HT1080 (cell line): ENCODE results near the gene IMPACT. TPM values are rescaled to one million over a fixed set of nuclear protein-coding genes. Genes with fewer than 3 reads are reported as not detected.

Experiments
- DNase-seq: peaks from one replicate; pipeline ENCODE4 v3.0.0-alpha.2; 2015; ENCODE audit warnings: low read depth
- total RNA-seq: library from RNA; depleted of rRNA; stranded (reverse); fragments of >200 nt; shearing (Covaris generic); gene quantifications from 2 replicates; pipeline ENCODE4 v1.2.3, GENCODE V29; 2014

IMPACT gene
- total RNA-seq, 1 experiment from 2014 or later, result 25.1 TPM

DNA sequence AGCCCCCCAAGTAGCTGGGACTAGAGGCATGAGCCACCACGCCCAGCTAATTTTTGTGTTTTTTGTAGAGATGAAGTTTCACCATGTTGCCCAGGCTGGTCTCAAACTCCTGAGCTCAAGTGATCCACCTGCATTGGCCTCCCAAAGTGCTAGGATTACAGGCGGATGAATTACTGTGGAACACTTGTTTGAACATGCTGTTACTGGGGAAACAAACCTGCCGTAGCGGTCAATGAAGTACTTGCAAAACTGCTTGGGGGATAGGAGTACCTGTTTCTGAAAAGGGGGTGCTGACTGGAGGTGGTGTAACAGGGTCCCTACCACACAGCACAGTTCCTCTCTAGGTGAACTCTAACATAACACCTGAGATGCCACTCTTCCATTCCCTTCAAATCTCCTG, 5.9 kb upstream of the IMPACT start:
- no peak for DNase-seq

DNA sequence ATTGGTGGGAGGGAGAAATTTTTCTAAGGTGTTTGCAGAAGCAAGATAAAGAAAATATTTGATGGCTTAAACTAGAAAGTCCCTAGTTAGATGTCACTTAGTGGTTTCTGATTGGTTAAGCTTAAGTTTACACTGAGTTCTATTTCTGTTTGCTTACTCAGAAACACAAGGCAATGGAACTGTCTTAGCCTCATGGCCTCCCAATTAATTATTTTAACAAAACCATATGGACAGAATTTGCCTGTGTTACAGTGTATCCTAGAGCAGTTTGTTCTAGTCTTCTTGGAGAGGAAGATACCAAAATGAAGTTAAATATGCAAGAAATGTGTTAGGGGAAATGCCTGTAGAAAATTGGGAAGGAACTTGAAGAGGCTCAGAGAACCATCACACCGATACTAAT, 4.6 kb upstream of the IMPACT start:
- DNase-seq, result no peak

DNA sequence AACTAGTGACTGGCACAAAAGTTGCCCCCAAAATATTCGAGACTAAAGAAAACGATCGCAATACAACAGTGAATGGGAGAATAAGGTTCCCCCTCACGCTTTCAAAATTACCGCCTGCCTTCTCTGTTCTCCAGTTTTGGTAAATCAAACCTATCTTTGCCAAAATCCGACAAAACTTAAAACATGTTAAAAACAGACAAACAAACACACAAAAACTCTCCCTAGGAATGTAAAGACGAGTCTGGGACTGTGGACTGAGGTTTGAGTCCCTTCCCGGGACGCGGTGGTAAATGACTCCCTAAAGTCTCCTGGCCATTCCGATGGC, 435 bp upstream of the IMPACT start:
- no peak for DNase-seq

DNA sequence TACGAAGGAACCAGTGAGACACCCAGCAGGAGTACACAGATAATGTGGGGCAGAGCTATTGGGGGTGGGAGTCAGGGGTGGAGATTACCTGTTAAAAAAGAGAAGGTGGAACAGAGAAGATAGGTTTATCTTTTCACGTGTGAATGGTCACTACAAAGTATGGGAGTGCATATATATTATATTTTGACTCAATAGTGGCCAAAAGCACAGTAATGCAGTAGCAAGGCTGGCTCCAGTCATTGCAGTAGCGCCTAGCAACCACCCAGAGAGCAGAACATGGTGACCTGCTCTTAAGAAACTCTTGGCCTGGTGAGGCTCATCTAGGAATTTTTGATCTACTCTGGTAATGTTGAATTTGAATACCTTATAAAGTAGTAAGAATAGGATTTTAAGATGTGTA, 1.0 kb downstream of the IMPACT start:
- DNase-seq, result peak; percentile 12

DNA sequence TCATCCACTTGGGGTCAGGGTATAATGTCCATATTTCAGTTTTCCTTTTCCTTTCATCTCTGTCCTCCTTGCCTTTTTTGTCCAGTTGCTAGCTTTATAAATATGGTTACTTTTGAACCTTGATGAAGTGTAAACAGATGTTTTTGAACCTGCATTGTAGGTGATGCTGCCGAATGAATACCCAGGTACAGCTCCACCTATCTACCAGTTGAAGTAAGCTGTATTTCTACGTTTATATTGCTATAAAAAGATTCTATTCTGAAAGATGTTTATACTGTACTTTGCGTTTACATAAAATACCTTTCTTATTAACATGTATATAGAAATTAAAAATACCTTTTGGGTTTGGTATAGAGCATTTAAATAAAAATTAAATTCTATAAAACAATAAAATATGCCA, 2.2 kb downstream of the IMPACT start:
- no peak for DNase-seq

DNA sequence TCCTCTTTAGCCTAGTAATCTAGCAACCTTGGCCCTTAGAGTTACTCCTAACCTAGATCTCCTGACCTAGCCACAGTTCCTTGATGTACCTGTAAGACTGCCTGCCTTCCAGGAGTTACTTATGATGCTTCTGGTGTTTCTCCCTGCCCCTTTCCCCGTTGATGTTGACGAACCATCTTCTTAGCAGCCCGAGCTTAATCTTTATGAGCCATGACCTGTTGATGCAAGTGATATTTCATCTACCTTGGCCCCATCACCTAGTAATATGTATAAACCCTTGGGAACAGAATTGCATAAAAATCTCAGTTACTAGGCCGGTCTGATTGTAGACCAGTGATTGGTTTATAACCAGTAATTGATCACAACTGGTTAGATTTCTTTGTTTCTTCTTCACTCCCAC, 2.7 kb downstream of the IMPACT start:
- DNase-seq, result no peak

DNA sequence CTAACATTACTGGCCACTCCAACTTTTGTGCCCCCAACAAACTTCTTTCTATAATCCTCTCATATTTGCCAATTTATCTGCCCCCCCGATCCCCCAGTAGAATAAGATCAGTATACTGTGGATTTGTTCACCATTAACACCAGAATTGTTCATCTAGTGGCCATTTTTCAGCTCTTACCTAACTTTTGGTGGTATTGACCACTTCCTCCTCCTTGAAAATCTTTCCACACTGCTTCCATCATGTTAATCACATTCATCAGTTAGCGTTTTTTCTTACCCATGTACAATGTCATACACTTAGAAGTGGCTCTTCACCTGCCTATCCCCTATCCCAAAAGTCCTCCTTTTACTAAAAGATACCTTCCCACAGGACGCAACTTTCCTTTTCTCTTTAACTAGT, 6.1 kb downstream of the IMPACT start:
- no peak for DNase-seq

DNA sequence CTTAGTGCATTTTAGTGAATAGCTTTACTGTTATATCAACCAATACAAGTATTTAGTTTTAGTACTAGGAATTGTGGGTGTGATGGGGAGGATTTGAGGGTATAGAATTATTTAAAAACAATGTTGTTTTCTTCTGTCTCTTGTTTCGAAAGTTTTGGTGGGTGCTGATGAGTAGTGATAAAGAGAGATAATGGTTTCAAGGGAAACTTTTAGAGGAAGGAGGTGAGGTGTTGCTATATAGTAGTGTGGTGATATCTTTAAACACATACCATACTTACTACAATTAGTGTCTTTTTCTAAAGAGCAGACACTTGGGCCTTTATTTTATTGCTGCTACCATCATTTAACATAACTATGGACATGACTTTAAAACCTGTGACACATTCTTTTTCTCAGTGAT, 10.5 kb downstream of the IMPACT start:
- no peak for DNase-seq

DNA sequence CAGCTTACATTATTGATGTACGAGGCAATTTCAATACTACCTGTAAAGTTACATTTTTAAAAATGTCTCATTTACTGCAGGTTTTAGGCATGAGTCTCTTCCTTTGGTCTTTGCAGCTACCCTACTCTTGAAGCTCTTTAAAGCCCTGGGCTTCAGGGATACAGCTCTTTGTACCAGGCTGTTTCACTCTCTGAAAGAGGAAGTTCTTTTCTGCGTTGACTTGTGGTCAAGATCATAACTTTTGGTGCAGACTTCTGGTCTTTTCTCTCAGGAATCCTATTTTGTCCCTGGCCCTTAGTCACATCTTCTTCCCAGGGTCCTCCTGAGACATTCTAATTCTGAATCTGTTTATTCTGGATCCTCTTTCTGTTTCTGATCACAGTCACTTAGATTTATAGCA, 17.4 kb downstream of the IMPACT start:
- no peak for DNase-seq

DNA sequence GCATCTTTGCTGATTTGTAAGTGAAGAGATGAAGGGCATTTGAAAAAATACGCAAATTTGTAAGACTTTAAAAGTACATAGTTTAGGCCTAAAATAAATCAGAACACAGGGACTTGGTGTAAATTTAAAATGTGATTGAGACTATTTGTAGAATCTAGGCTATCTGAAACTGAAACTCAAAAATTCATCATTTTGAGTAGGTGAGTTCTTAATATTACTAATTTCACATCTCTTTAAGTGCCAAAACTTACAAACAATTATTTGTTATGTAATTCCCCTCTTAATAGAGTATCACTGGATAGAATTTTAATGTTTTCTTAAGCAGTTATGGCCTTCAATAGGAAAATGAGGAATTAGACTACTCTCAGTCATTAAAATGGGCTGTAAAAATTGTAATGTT, 20.0 kb downstream of the IMPACT start:
- no peak for DNase-seq

DNA sequence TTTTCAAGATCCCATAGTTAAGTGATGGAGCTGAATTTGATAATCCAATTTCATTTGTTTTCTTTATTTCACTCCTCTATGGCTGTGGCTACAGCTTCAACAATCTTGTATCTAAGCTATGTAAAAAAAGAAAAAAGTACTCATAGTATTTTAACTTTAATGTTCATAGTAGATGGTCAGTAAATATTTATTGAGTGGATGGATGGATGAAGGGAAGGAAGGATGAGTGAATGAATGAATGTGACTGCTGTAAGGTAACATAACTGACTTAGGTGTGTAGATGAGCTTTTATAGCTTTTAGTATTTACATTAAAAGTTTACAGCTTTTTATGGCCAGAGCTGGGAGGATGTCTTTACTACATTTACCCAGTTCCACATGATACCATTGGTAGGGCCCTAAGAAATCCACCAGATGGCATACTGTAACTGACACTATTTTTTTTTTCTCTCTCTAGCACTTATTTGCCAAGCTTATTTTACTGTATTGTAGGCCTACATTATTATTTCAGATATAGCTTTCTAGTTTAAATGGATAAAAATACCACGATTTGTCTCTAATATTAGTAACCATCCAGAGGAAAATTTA, 20.6 kb downstream of the IMPACT start:
- DNase-seq, result no peak

DNA sequence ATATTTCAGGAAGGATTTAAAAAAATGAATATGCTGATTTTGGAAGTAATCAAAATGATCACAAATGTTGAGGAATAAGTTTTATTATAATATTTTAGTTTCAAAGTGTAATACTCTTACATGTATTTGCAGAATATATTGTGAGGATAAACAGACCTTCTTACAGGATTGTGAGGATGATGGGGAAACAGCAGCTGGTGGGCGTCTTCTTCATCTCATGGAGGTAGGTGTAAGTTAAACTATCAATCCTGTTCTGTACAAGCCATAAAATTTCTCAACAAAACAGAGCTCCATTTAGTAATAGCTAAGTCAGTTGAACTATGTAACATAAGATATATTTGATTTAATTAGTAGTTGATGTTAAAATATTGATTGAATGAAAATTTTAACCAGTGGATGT, 21.5 kb downstream of the IMPACT start:
- DNase-seq, result no peak

DNA sequence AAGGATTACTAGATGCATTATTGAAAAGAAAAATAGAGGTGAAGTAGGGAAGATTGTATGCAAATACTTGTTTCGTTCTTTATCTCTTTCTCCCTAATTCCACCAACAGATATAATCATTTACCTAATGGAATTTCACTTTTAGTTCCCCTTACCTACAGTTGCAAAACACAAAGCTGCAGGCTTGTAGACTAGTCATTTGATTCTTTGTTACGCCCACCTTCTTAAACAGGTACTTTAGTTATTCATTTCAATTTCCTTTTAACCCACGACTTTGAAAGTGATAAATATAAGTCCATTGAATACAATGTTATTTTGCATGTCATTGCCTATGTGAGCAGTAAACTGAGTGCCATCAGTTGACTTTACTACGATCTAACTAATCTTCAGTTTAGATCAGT, 30.1 kb downstream of the IMPACT start:
- no peak for DNase-seq

DNA sequence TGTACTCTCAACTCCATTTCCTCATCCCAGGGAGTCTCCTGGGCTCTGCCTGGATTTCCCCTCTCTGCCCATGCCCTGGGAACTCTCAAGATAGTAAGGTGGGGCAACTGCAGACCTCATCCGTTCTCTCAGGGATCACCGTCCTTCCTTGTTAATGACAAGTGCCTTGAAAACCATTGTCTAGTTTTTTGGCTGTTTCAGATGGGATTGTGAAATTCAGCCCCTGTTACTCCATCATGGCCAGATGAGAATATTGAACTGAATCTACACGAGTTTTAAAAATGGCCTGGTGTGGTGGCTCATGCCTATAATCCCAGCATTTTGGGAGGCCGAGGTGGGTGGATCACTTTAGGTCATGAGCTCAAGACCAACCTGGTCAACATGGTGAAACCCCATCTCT, 33.3 kb downstream of the IMPACT start:
- no peak for DNase-seq

DNA sequence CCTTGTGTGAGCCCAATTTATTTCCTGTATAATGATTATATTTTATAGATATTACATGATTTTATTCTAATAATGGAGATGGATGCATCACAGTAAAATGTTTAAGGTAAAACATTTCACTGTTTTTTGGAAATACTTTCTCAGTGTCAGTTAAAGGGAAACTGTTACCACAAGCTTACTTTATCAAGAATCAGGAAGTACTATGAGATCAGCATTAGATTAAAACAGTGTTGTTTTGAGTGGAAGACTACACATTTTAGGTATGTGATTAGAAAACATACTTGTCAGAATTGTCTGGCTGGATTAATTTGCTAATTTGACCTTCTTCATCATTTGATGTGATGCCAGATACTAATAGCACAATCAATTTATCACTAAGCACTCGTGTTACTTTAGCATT, 33.9 kb downstream of the IMPACT start, which contains the start of gene HRH4:
Gene HRH4 (plus strand): TSS at position 250 of the 400 bp plus-strand sequence. CDS start 92 bp downstream, at position 342.
- DNase-seq, result no peak

DNA sequence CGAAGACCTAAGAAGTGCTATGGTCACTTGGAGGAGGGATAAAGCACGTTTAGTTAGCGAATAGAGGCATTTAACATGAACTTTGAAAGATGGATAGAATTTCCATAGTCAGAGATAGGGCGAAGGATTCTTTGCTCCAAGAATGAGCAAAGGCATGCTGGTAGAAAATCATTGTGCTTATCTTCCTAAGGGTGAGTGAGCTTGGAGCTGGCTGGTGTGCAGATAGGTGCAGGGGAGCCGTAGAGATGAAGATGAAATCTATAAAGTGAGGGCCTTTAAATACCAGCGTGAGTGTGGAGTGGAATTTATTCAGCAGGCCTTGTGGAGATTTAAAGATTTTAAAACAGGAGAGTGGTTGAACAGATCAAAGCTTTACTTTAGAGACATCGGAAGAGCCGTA, 35.5 kb downstream of the IMPACT start:
- no peak for DNase-seq

DNA sequence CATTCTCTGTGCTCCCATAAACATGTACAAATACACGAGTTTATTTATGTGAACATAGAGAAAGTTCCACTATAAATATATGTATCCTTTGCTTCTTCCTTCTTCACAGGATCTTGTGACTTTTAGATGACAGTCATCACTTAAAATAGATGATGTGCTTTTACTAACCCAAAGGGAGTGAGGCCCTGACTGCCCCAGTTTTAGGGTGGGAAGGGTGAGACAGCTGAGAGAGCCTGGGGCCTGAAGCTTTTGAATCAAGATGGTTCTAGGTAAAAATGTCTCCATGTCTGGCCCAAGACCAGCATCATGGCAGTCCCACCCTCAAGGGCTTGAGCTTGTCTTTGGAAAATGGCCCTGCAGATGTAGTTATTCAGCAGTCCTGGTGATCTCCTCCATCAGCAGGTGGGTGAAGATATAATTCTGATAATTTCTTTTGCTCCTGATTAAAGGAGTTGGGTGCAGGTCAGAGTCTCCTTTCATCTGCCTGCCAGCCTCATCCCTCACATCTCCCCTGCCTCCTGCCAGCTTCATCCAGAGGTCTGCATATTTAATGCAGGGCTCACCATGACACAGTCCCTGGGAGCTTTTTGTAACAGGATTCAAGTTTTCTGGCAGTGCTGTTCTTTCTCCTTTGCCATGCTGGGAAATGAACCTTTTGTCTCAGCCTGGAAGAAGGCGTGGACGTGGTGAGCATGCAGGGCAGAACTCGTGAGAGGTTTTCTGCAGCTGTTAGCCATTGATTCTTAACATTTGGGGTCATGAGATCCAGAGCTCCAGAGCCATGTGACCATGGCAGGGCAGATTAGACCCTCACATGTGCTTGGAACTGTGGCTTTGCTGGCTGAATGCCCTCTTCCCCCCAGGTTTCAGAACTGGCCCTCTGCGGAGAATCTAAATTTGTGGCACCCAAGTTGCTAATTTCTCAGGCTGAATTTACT, 36.6 kb downstream of the IMPACT start:
- no peak for DNase-seq

DNA sequence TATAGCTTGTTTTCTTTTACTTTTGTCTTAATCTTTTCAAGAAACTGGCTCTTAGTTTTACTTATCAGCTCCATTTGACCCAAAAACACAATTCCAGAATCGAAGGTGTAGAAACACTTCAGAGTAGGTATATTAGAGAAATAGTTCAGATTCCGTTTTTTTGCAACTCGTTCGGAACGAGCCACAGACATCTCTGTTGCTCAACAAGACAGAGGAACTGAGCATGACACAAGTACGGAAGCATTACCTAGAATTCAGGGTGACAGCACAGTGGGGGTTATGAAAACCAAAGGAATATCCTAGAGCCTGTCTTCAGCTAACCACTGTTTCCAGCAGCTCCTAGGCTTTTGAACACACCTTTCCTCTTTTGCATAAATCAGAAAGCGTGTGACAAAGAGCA, 39.0 kb downstream of the IMPACT start:
- DNase-seq, result no peak

DNA sequence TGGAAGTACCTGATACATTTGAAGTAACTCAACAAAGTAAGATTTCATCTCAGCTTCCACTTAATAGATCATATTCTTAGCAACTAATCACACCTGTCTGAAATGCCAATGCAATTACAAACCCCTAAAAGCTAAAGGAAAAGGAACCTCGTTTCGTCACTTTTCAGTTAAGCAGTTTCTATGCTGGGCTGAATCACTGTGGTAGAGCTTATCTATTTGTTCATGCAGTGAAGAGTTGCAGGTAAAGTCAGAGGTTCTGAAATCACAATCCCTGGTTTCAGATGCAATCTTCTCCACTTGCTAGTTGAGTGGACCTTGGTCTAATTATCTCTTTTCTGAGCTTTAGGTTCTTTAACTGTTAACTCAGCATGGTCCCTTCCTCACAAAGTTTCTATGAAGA, 40.3 kb downstream of the IMPACT start:
- no peak for DNase-seq

DNA sequence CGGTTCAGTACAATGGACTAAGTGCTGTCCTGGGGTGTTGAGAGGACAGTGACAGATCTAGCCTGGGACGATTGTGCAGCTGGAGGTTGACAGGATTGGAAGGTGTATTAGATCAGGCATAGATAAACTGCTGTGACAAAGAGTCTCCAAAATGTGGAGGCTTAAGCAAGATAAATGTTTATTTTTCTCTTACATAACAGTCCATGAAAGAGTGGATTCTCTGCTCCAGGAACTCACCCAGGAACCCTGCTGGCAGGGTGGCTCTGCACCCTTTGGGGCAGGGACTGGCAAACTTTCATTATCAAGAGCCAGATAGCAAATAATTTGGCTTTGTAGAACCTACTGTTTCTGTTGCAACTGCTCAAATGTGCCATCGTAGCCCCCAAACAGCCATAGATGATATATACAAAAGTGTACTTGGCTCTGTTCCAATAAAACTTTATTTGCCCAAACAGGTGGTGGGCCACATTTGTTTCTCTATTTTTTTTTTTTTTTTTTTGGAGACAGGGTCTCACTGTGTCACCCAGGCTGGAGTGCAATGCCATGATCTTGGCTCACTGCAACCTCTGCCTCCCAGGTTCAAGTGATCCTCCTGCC, 43.6 kb downstream of the IMPACT start:
- DNase-seq, result no peak

DNA sequence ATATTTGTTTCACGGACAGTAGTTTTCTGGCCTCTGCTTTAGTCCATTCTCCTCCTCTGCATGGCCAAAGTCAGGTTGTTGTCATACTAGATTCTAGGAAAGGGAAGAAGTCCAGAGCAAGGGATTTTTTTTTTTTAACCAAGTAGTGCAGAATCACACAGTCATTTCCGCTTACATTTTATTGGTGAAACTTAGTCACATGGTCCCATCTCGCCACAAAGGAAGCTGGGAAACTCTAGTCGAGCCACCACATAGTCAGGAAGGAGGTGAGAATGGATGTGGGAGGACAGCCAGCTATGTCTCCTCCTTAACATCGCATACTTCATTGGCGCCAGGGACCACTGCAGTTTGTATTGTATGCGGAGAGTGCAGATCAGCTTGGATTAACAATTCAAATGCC, 44.3 kb downstream of the IMPACT start:
- DNase-seq, result no peak

DNA sequence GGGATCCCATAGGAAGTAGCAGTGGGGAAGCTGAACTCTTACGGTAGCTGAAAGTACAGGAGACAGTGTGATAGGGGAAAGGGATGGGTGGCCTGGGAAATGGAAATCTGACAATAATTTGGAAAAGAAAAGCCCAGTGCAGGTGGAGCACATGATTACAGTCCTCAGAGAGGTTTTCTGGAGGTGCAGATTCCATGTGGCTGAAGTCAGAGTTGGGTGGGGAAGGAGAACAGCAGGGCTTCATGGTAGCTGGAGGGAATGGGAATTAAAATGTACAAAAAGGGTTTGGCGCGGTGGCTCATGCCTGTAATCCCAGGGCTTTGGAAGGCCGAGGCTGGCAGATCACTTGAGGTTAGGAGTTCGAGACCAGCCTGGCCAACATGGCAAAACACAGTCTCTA, 46.1 kb downstream of the IMPACT start:
- no peak for DNase-seq

DNA sequence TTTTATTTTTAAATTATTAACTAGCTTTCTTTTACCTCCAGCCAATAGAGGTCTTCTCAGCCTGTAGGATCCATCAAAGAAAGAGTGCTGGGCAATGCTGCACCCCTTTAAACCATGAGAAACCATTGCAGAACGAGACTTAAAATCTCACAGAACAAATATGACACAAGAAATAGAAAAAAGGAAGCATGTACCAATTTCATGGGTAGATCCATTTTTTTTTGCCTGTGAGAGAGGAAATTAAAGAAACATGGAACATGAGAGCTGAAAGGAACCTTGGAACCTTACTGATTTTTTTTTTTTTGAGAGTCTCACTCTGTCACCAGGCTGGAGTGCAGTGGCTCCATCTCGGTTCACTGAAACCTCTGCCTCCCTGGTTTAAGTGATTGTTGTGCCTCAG, 47.9 kb downstream of the IMPACT start:
- no peak for DNase-seq
